ENCODE data around the gene GTF3C2. TPM values are rescaled to one million over a fixed set of nuclear protein-coding genes. Genes with fewer than 3 reads are reported as not detected.

The GTF3C2 gene
- total and polyA plus RNA-seq, 10 donors = 27.5 to 73.8 (median 61.2) TPM

DNA sequence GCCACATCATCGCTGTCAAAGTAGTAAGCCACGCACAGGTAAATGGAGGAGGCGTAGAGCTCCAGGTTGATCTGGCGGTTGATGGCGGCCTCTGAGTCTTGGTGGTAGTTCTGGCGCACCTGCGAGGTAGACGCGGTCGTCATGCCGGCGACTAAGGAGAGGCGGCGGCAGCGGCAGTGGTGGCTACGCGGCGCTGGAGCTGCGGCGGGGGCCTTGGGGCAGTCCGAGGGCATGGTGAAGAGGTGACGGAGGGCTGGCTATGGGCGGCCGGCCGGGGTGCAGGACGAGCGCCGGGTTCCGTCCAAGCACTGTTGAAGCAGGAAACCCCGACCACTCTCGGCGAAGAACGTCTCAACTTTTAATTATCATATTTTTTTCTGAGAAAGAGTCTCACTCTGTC is 36.7 kb upstream of the GTF3C2 start:
- Histone ChIP-seq H3K4me3 (no peak overlapping the region), H3K4me1 (peaks cover 0 to 11% (median 0%) of the 10 kb centered on the region in 6 donors), H3K36me3 (peaks cover 0 to 22% (median 5%) of the 10 kb centered on the region in 6 donors), H3K27ac (no peak overlapping the region), H3K9me3 (no peaks in the 10 kb centered on the region), H3K27me3 (replicated peaks in 1 of 7) (no peaks in the 10 kb centered on the region)
- TF ChIP-seq POLR2AphosphoS5 (IDR thresholded peaks at IDR 0.05) (no peak), POLR2A (IDR thresholded peaks at IDR 0.05) (no peak)
- TF ChIP-seq, protein P1, sequence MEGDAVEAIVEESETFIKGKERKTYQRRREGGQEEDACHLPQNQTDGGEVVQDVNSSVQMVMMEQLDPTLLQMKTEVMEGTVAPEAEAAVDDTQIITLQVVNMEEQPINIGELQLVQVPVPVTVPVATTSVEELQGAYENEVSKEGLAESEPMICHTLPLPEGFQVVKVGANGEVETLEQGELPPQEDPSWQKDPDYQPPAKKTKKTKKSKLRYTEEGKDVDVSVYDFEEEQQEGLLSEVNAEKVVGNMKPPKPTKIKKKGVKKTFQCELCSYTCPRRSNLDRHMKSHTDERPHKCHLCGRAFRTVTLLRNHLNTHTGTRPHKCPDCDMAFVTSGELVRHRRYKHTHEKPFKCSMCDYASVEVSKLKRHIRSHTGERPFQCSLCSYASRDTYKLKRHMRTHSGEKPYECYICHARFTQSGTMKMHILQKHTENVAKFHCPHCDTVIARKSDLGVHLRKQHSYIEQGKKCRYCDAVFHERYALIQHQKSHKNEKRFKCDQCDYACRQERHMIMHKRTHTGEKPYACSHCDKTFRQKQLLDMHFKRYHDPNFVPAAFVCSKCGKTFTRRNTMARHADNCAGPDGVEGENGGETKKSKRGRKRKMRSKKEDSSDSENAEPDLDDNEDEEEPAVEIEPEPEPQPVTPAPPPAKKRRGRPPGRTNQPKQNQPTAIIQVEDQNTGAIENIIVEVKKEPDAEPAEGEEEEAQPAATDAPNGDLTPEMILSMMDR (IDR thresholded peaks at IDR 0.05 in 8 of 11, conservative IDR thresholded peaks at IDR 0.05 in 3 of 11) = no peak
- intact Hi-C loops (cut with DNase I; ENCODE audit: low total_unique reads) = no loop called here
- no peak for DNase-seq
- WGBS, 5 donors = 96 to 98% (median 98%) methylated on average over 33 of the region's 33 CpGs

DNA sequence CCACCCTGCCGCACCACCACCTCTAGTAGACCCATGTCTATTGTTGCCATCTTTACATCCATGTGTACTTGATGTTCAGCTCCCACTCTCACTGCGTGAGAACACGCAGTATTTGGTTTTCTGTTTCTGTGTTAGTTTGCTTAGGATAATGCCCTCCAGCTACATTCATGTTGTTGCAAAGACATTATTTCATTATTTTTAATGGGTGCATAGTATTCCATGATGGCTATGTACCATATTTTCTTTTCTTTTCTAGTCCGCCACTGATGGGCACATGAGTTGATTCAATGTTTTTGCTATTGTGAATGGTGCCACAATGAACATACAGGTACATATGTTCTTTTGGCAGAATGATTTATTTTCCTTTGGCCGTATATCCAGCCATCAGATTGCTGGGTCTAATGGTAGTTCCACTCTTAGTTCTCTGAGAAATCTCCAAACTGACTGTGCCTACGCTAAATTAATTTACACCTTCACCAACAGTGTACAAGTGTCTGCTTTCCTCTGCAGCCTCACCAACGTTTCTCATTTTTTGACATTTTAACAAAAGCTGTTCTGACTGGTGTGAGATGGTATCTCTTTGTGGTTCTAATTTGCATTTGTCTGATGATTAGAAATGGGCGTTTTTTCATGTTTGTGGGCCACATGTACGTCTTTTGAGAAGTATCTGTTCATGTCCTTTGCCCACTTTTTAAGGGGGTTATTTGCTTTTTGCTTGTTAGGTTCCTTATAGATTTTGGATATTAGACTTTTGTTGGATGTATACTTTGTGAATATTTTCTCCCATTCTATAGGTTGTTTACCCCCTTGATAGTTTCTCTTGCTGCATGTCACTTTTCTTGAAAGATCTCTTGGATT is 34.5 kb upstream of the GTF3C2 start:
- 87 to 91% (median 90%) methylated on average over 9 of the region's 9 CpGs for WGBS, 5 donors
- peak overlapping the region in 5 of 8 donors; percentile 28 to 61 (median 47) for H3K27ac ChIP-seq
- no peak for DNase-seq

DNA sequence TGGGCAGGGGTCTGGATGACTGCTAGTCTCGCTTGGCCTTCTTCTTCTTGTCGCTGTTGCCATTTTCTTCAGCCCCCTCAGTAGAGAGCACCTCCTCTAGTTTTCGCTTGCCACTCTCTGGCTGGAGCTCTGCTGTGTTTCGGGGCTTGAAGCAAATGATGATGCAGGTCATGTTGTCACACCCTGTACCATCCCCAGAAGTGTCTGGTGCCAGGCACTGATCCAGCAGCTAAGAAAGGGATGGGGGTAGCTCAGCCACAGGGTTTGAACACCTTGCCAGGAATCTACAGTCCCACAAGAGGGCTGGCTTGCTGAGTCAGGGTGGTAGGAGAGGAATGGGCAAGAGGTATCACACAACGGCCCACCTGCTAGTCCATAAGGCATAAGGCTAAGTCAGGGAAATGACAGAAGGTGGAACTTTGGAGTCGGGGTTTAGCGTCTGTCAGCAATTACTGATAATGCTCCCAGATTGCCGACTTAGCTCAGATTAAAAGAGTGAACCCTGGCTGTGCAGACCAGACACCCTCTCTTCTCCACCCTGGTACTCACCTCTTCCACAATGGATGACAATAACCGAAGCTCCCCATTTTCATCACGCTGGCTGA is 25.1 kb upstream of the GTF3C2 start:
- TF ChIP-seq POLR2A (IDR thresholded peaks at IDR 0.05) (no peak), POLR2AphosphoS5 (IDR thresholded peaks at IDR 0.05) (no peak)
- TF ChIP-seq, protein P1 (IDR thresholded peaks at IDR 0.05 in 8 of 11, conservative IDR thresholded peaks at IDR 0.05 in 3 of 11) = no peak
- Histone ChIP-seq H3K4me1 (peaks cover 13 to 45% (median 31%) of the 10 kb centered on the region in 6 donors), H3K36me3 (peaks cover 0 to 79% (median 62%) of the 10 kb centered on the region in 6 donors), H3K4me3 (peak overlapping the region in 2 of 8 donors; percentile 69 to 75), H3K9me3 (no peaks in the 10 kb centered on the region), H3K27me3 (replicated peaks in 1 of 7) (no peaks in the 10 kb centered on the region), H3K27ac (peak overlapping the region in 5 of 8 donors; percentile 89 to 93 (median 91))
- intact Hi-C loops (cut with DNase I; ENCODE audit: low total_unique reads) = no loop called here
- 92 to 97% (median 95%) methylated on average over 10 of the region's 10 CpGs for WGBS, 5 donors
- no peak for DNase-seq

More for the DNA sequence above, 34.5 kb upstream of the GTF3C2 start:
- H3K4me1 ChIP-seq = peaks cover 0 to 11% (median 0%) of the 10 kb centered on the region in 6 donors
- TF ChIP-seq POLR2AphosphoS5 (IDR thresholded peaks at IDR 0.05) (no peak), POLR2A (IDR thresholded peaks at IDR 0.05) (no peak)
- TF ChIP-seq, protein P1 (IDR thresholded peaks at IDR 0.05 in 8 of 11, conservative IDR thresholded peaks at IDR 0.05 in 3 of 11) = no peak
- H3K4me3 ChIP-seq = no peak overlapping the region
- no peaks in the 10 kb centered on the region for H3K27me3 ChIP-seq (replicated peaks in 1 of 7)
- intact Hi-C loops (cut with DNase I; ENCODE audit: low total_unique reads) = no loop called here
- peaks cover 0 to 32% (median 6%) of the 10 kb centered on the region in 6 donors for H3K36me3 ChIP-seq
- no peaks in the 10 kb centered on the region for H3K9me3 ChIP-seq

Data from spleen (tissue), 11 donors.